Heart left ventricle (tissue), 16 donors: Measurements from ENCODE around the gene HDHD2. TPM values are rescaled to one million over a fixed set of nuclear protein-coding genes. Genes with fewer than 3 reads are reported as not detected.

ENCODE experiments used
- ATAC-seq, 4 donors: fragments of 200-7000 bp; cut with Tn5 transposase; one replicate each; pipeline ENCODE4 v1.9.1; 2020 to 2022; ENCODE audit warnings: moderate library complexity in 4 of 4, mild to moderate bottlenecking in 3 of 4, moderate number of reproducible peaks in 1 of 4
- DNase-seq, 5 donors: peaks; one replicate each; pipeline ENCODE4 v3.0.0-alpha.2; 2020
- H3K27ac ChIP-seq, 12 donors: fragments of 200-600 bp; sonication (generic) in 4 of 12; one replicate each; pipeline versions ENCODE4 v1.5.0 to v1.8.0; 2016 to 2022; ENCODE audit warnings: mild to moderate bottlenecking in 2 of 12
- H3K27me3 ChIP-seq, 9 donors: fragments of 200-600 bp; sonication (generic) in 2 of 9; one replicate each; pipeline versions ENCODE4 v1.5.1 to v1.8.0; 2016 to 2022; ENCODE audit warnings: mild to moderate bottlenecking in 3 of 9
- H3K36me3 ChIP-seq, 9 donors: fragments of 200-600 bp; sonication (generic) in 2 of 9; one replicate each; pipeline versions ENCODE4 v1.5.0 to v1.8.0; 2018 to 2022; ENCODE audit warnings: mild to moderate bottlenecking in 2 of 9
- H3K4me1 ChIP-seq, 12 donors: fragments of 200-600 bp; sonication (generic) in 4 of 12; one replicate each; pipeline versions ENCODE4 v1.5.0 to v1.8.0; 2016 to 2022; ENCODE audit warnings: mild to moderate bottlenecking in 3 of 12
- H3K4me3 ChIP-seq, 12 donors: fragments of 200-600 bp; sonication (generic) in 4 of 12; one replicate each; pipeline versions ENCODE4 v1.5.0 to v1.8.0; 2017 to 2022; ENCODE audit warnings: mild to moderate bottlenecking in 9 of 12, moderate library complexity in 4 of 12
- H3K9me3 ChIP-seq, 12 donors: fragments of 200-600 bp; sonication (generic) in 4 of 12; one replicate each; pipeline versions ENCODE4 v1.5.0 to v1.8.0; 2016 to 2022; ENCODE audit warnings: mild to moderate bottlenecking in 1 of 12
- CTCF ChIP-seq, 12 donors: fragments of 200-600 bp; sonication (generic) in 4 of 12; IDR thresholded peaks; one replicate each; pipeline versions ENCODE4 v1.5.0 to v1.8.0; 2018 to 2022; ENCODE audit warnings: antibody characterized with exemption in 12 of 12, mild to moderate bottlenecking in 5 of 12
- POLR2A ChIP-seq, 2 donors: fragments of 450-650 bp; IDR thresholded peaks; one replicate each; pipeline ENCODE4 v1.6.1; 2017; ENCODE audit warnings: antibody characterized with exemption in 2 of 2, mild to moderate bottlenecking in 2 of 2, moderate library complexity in 2 of 2
- WGBS, 4 donors: extraction: QIAGEN DNeasy Blood & Tissue Kit in 2 of 4; methylation state at CpG; one replicate each; pipeline versions ENCODE4 v1.1.5 to v1.1.7; 2013 to 2018; 5-methylcytosine and 5-hydroxymethylcytosine counted together
- intact Hi-C, 10 donors: fragments of 100-400 bp; cut with DNase I; formaldehyde crosslinking; loops; one replicate each; pipeline versions ENCODE4 v1.11.1 to v1.14.2; 2022
- polyA plus RNA-seq, 2 donors: library from polyadenylated mRNA; stranded (reverse); fragments of 200-250 nt; gene quantifications; one replicate each; pipeline ENCODE4 v1.2.3, GENCODE V29; 2013
- total RNA-seq, 9 donors: library from RNA; depleted of rRNA in 2 of 9; stranded (reverse); fragments of >200 nt in 2 of 9; fragmentation: NEBNext Ultra II Directional in 3 of 9; extraction: Animal tissue kit (Norgen Biotek cat#: 25700) in 3 of 9; gene quantifications; one replicate each; pipeline versions ENCODE4 v1.1.0 to v1.2.4, GENCODE V29; 2016 to 2023
- donor health status: ischemic (EF 13 %, LVEDD 7.1; RV severe dilation, severe dysfunction).
- donor health status: healthy with polysubstance abuse.
- donor health status: DM: no; HTN: yes; CAD: no.
- donor health status: DM: no; HTN: no; CAD: no.
- donor health status: ischemic (EF 25% LVEDD 6.9; RV normal size, moderate dysfunction).
- donor health status: ischemic (EF 25% LVEDD 5.7; RV mildly dilated, moderate dysfunction).
- donor health status: healthy.
- donor health status: DM: yes; HTN: yes; CAD: no.
- donor health status: ischemic (EF 35%, LVEDD 5.7; RV mildly dilated, moderate dysfunction).
- donor health status: nonischemic (EF 11% LVEDD 7.7; RV severe dilation, severe dysfunction).
- donor health status: DM: yes; HTN: yes; CAD: no.
- donor health status: PGD.
- donor health status: ischemic (EF 29% LVEDD 5.4; RV normal size, mild dysfunction).
- donor health status: nonischemic (EF 23%, LVEDD 6.1; RV moderate dilation, normal function).

HDHD2 gene
- total and polyA plus RNA-seq, 11 donors = 15.8 to 50.8 (median 38.0) TPM

- Histone ChIP-seq H3K4me1 (no peaks in the 10 kb centered on the region), H3K36me3 (peaks cover 0 to 4% (median 0%) of the 10 kb centered on the region in 9 donors), H3K9me3 (peaks cover 0 to 5% (median 0%) of the 10 kb centered on the region in 12 donors), H3K27me3 (no peaks in the 10 kb centered on the region), H3K4me3 (no peak overlapping the region), H3K27ac (no peak overlapping the region)
- ATAC-seq (no peak), DNase-seq (no peak)
- 93 to 94% (median 93%) methylated on average over 8 of the region's 8 CpGs for WGBS, 4 donors
- TF ChIP-seq CTCF (IDR thresholded peaks at IDR 0.05) (no peak), POLR2A (IDR thresholded peaks at IDR 0.05) (no peak)
- intact Hi-C loops = no loop called here
Observed at GRCh38 chr18:47063096-47063495, 87.2 kb downstream of the HDHD2 start.

- intact Hi-C loops = no loop called here
- TF ChIP-seq POLR2A (IDR thresholded peaks at IDR 0.05) (no peak), CTCF (IDR thresholded peaks at IDR 0.05) (no peak)
- Histone ChIP-seq H3K4me3 (no peak overlapping the region), H3K4me1 (no peaks in the 10 kb centered on the region), H3K27ac (no peak overlapping the region), H3K36me3 (peaks cover 0 to 4% (median 0%) of the 10 kb centered on the region in 9 donors), H3K9me3 (peaks cover 0 to 3% (median 0%) of the 10 kb centered on the region in 12 donors), H3K27me3 (no peaks in the 10 kb centered on the region)
- DNase-seq (no peak), ATAC-seq (no peak)
- WGBS, 4 donors = 47 to 51% (median 50%) methylated on average over 2 of the region's 2 CpGs
Observed at GRCh38 chr18:47062471-47062870, 87.8 kb downstream of the HDHD2 start.

Other genes with a start within 250 kb of the HDHD2 start
- gene PIAS2, start 233.0 kb downstream of the HDHD2 start, total RNA-seq = 10 to 100 TPM; 14.8 to 40.7 (median 33.3) TPM
- 1 to 10 TPM; 5.4 to 7.7 TPM for gene PIAS2, start 233.0 kb downstream of the HDHD2 start, polyA plus RNA-seq
- 1 to 10 TPM in 8 of 9 donors, under 1 TPM in 1; 0.94 to 5.5 (median 2.0) TPM for gene KATNAL2, start 232.9 kb downstream of the HDHD2 start, total RNA-seq
- 1 to 10 TPM in 1 of 2 donors, under 1 TPM in 1; 0.91 to 3.1 TPM for gene KATNAL2, start 232.9 kb downstream of the HDHD2 start, polyA plus RNA-seq
- gene ELOA2, start 114.9 kb downstream of the HDHD2 start, total RNA-seq = not detected
- not detected for gene ELOA2, start 114.9 kb downstream of the HDHD2 start, polyA plus RNA-seq
- 10 to 100 TPM in 7 of 9 donors, 1 to 10 TPM in 2; 6.9 to 11.5 (median 10.2) TPM for gene IER3IP1, start 25.9 kb upstream of the HDHD2 start, total RNA-seq
- gene IER3IP1, start 25.9 kb upstream of the HDHD2 start, polyA plus RNA-seq = 10 to 100 TPM; 16.5 to 21.9 TPM
- gene SKOR2, start 101.2 kb upstream of the HDHD2 start, total RNA-seq = not detected
- not detected for gene SKOR2, start 101.2 kb upstream of the HDHD2 start, polyA plus RNA-seq